Thoracic aorta (tissue), 2 donors: ENCODE data around the gene ZMYND15. TPM values are rescaled to one million over a fixed set of nuclear protein-coding genes. Genes with fewer than 3 reads are reported as not detected.
"Not testable (repeated sequence)": the region's sequence is repeated elsewhere in the genome, so short reads cannot be mapped to it uniquely, and the experiment has no call there.

ENCODE experiments used
- ATAC-seq: fragments of 150-250 bp; one replicate; pipeline ENCODE4 v1.8.0; 2017; ENCODE audit warnings: low read depth; ENCODE audit not compliant: insufficient number of reproducible peaks, low FRiP score
- DNase-seq: peaks from one replicate; pipeline ENCODE4 v3.0.0-alpha.2; 2020; ENCODE audit warnings: low spot score
- H3K27ac ChIP-seq, 2 donors: fragments of 200-600 bp; sonication (generic); 1 replicate in 1 of 2; 2 replicates in 1 of 2; pipeline ENCODE4 v1.5.1; 2016; ENCODE audit warnings: mild to moderate bottlenecking in 2 of 2, moderate library complexity in 2 of 2
- H3K27me3 ChIP-seq: fragments of 200-600 bp; sonication (generic); replicated peaks from 2 replicates; pipeline ENCODE4 v1.6.0; 2016; ENCODE audit warnings: mild to moderate bottlenecking; ENCODE audit not compliant: insufficient read depth
- H3K36me3 ChIP-seq: fragments of 200-600 bp; sonication (generic); one replicate; pipeline ENCODE4 v1.5.1; 2016
- H3K4me1 ChIP-seq, 2 donors: fragments of 200-600 bp; sonication (generic); 1 replicate in 1 of 2; 2 replicates in 1 of 2; pipeline versions ENCODE4 v1.5.1 to v1.6.0; 2016; ENCODE audit warnings: low read depth in 2 of 2, mild to moderate bottlenecking in 1 of 2; ENCODE audit not compliant: control insufficient read depth in 1 of 2
- H3K4me3 ChIP-seq: fragments of 200-600 bp; sonication (generic); 2 replicates; pipeline ENCODE4 v1.5.1; 2016; ENCODE audit warnings: mild to moderate bottlenecking
- H3K9me3 ChIP-seq: fragments of 200-600 bp; sonication (generic); 2 replicates; pipeline ENCODE4 v1.5.1; 2016
- total RNA-seq, 2 donors: library from RNA; depleted of rRNA; stranded (reverse); fragments of >200 nt; gene quantifications; one replicate each; pipeline versions ENCODE4 v1.1.0 to v1.2.3, GENCODE V29; 2016
- TF ChIP-seq, protein P1 (sequence below): fragments of 200-600 bp; sonication (generic); IDR thresholded peaks from one replicate; pipeline ENCODE4 v1.5.1; 2019; ENCODE audit warnings: antibody characterized with exemption

ZMYND15 gene
- total RNA-seq, 2 donors from 2014 or later: 2.5 to 5.8 TPM

DNA sequence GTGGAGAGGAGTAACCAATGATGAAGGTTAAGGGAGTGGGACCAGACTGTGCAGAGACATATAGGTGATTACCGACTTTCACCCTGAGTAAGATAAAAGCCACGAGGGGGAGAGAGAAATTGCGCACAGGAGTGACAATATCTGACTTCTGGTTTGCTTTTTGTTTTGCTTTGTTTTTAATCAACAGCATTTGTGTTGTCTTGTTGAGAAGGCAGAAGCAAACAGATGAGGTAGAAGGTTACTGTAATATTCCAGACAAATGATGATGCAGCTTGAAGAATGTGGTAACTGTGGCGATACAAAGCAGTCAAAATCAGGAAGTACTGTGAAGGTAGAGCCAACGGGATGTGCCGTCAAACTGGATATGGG, 43.2 kb upstream of the ZMYND15 start:
- ATAC-seq: no peak
- Histone ChIP-seq H3K36me3 (peaks cover 4% of the 10 kb centered on the region), H3K27ac (no peak overlapping the region), H3K4me3 (no peak overlapping the region), H3K27me3 (no peaks in the 10 kb centered on the region), H3K4me1 (no peaks in the 10 kb centered on the region), H3K9me3 (no peaks in the 10 kb centered on the region)
- DNase-seq: no peak
- TF ChIP-seq, protein P1, sequence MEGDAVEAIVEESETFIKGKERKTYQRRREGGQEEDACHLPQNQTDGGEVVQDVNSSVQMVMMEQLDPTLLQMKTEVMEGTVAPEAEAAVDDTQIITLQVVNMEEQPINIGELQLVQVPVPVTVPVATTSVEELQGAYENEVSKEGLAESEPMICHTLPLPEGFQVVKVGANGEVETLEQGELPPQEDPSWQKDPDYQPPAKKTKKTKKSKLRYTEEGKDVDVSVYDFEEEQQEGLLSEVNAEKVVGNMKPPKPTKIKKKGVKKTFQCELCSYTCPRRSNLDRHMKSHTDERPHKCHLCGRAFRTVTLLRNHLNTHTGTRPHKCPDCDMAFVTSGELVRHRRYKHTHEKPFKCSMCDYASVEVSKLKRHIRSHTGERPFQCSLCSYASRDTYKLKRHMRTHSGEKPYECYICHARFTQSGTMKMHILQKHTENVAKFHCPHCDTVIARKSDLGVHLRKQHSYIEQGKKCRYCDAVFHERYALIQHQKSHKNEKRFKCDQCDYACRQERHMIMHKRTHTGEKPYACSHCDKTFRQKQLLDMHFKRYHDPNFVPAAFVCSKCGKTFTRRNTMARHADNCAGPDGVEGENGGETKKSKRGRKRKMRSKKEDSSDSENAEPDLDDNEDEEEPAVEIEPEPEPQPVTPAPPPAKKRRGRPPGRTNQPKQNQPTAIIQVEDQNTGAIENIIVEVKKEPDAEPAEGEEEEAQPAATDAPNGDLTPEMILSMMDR: no peak

DNA sequence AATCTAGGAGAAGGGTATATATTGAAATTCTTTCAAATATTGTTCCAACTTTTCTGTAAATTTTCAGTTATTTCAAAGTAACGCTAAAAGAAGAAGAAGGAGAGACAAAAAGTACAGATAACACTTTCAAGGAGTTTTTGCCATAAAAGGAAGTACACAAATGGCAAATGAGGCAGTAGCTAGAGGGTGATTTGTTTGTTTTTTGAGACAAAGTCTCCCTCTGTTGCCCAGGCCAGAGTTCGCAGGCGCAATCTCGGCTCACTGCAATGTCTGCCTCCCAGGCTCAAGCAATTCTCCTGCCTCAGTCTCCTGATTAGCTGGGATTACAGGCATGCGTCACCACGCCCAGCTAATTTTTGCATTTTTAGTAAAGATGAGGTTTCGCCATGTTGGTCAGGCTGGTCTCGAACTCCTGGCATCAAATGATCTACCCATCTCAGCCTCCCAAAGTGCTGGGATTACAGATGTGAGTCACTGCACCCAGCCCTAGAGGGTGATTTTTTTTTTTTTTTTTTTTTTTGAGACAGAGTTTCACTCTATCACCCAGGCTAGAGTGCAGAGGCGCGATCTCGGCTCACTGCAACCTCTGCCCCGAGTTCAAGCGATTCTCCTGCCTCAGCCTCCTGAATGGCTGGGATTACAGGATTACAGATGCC, 40.1 kb upstream of the ZMYND15 start:
- H3K4me1 ChIP-seq: peaks cover 5 to 14% of the 10 kb centered on the region in 2 donors
- DNase-seq, H3K4me3 ChIP-seq, ATAC-seq, H3K9me3 ChIP-seq, H3K27me3 ChIP-seq, H3K36me3 ChIP-seq, H3K27ac ChIP-seq: not testable (repeated sequence)

DNA sequence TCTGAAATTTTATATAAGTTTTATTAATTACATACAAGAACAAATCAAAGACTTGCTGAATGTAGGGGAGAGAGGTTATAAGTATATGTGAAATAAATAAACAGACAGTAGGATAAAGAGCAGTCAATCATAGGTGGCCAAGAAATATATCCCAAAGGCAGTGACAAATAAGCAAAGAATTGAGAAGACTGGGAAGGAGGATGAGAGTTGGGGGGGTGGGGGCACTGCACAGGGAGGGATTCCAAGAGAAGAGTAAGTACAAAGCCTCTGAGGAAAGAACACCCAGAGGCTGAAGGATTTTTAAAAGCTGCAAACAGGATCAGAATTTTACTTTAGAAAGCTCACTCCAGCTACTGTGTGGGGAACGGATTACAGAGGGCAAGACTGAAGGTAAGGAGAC, 38.5 kb upstream of the ZMYND15 start:
- H3K9me3 ChIP-seq: no peaks in the 10 kb centered on the region
- no peak overlapping the region for H3K27ac ChIP-seq
- no peaks in the 10 kb centered on the region for H3K27me3 ChIP-seq
- ATAC-seq (no peak), DNase-seq (no peak)
- peaks cover 5 to 15% of the 10 kb centered on the region in 2 donors for H3K4me1 ChIP-seq
- TF ChIP-seq, protein P1: no peak
- H3K36me3 ChIP-seq: peaks cover 4% of the 10 kb centered on the region
- H3K4me3 ChIP-seq: no peak overlapping the region

DNA sequence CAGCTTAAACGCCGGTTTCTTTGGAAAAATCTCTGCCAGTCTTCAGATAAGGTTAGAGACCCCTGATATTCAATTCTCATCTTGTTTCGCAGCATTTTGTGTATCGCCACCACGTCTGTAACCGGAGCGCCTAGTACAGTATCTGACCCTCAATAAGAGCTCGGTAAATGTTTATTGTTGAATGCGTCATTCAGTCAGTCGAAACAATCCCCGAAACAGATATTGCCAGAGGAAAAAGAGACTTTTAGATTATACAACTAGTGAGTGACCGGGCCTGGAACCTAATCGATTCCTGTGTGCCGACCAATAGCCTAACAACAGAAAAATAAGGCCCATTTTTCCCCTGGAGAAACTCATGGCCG, 36.3 kb upstream of the ZMYND15 start:
- Histone ChIP-seq H3K9me3 (no peaks in the 10 kb centered on the region), H3K27ac (peak overlapping the region in 1 of 2 donors; percentile 65), H3K4me3 (peak overlapping the region; percentile 94), H3K27me3 (no peaks in the 10 kb centered on the region), H3K4me1 (peaks cover 5 to 15% of the 10 kb centered on the region in 2 donors), H3K36me3 (no peaks in the 10 kb centered on the region)
- ATAC-seq: no peak
- TF ChIP-seq, protein P1: no peak
- no peak for DNase-seq

DNA sequence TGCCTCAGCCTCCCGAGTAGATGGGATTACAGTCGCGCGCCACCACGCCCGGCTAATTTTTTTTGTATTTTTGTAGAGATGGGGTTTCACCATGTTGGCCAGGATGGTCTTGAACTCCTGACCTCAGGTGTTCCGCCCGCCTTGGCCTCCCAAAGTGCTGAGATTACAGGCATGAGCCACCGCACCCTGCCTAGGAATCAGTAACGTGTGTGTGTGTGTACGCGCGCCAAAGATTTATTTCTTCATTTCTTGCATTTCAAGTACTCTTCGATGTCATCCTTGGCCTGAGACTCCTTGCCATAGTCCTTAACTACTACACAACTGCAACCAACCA, 35.1 kb upstream of the ZMYND15 start:
- H3K9me3 ChIP-seq, H3K27me3 ChIP-seq, ATAC-seq, DNase-seq, H3K36me3 ChIP-seq: not testable (repeated sequence)
- peaks cover 6 to 15% of the 10 kb centered on the region in 2 donors for H3K4me1 ChIP-seq
- H3K27ac ChIP-seq: peak overlapping the region; percentile 65 to 80
- peak overlapping the region; percentile 94 for H3K4me3 ChIP-seq

DNA sequence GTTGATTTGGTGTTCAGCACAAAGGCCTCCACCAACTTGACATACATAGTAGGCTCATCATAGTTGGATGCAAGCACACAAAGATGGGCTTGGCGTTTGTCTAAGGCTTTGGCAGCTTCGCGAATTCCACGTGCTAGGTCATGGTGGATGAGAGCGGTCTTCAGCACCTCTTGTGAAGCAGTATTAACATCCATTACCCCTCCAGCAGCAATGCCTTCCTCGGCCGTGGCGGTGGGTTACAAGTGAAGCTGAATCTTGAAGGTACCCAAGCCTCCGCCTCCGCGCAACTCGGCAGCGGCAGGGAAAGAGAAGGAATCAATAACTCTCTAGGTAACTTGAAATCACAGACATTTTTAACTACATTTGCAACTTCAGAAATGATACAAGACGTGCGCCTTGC, 34.6 kb upstream of the ZMYND15 start:
- TF ChIP-seq, protein P1: no peak
- no peak overlapping the region for H3K27ac ChIP-seq
- H3K4me1 ChIP-seq: peaks cover 8 to 15% of the 10 kb centered on the region in 2 donors
- H3K27me3 ChIP-seq: no peaks in the 10 kb centered on the region
- no peak overlapping the region for H3K4me3 ChIP-seq
- no peak for ATAC-seq
- no peak for DNase-seq
- no peaks in the 10 kb centered on the region for H3K36me3 ChIP-seq
- no peaks in the 10 kb centered on the region for H3K9me3 ChIP-seq
